ENCODE data around the gene CCSER1. TPM values are rescaled to one million over a fixed set of nuclear protein-coding genes. Genes with fewer than 3 reads are reported as not detected.

CCSER1 gene
- total RNA-seq, 1 donor: under 0.01 TPM

DNA sequence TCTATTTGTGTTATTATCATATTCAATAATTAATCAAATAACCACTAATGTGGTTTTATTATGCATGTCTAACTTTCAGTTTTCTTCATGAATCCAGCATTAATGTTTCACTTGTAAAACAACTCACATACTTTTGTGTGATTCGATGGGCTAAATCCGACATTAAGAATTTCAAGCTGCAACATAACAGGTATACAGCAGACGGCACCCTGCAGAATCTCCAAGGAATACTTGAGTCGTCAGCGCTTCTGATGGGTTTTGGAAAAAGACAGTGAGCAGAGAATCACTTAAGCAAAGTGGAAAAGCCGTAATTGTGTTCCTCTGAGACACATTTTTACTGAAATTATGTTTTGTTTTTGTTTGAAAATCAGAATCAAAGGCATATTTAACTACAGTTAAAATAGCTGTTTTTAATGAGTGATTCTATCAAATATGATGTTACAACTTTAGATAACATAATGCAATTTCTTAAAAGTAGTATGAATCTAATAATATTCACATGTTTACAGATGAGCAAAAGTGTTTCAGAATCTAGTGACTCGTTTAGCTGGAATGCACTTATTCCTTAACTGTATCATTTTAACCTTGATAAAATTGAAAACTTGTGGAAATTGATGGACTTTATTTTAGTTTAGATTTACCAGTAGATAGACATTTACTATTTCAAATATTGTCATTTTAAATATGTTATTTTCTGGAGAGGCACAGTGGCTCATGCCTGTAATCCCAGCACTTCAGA lies 514.8 kb downstream of the CCSER1 start:
- TF ChIP-seq, protein P1, sequence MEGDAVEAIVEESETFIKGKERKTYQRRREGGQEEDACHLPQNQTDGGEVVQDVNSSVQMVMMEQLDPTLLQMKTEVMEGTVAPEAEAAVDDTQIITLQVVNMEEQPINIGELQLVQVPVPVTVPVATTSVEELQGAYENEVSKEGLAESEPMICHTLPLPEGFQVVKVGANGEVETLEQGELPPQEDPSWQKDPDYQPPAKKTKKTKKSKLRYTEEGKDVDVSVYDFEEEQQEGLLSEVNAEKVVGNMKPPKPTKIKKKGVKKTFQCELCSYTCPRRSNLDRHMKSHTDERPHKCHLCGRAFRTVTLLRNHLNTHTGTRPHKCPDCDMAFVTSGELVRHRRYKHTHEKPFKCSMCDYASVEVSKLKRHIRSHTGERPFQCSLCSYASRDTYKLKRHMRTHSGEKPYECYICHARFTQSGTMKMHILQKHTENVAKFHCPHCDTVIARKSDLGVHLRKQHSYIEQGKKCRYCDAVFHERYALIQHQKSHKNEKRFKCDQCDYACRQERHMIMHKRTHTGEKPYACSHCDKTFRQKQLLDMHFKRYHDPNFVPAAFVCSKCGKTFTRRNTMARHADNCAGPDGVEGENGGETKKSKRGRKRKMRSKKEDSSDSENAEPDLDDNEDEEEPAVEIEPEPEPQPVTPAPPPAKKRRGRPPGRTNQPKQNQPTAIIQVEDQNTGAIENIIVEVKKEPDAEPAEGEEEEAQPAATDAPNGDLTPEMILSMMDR (IDR thresholded peaks at IDR 0.05; ENCODE audit: insufficient read depth, low read length): no peak
- no peak for DNase-seq (ENCODE audit: low read depth)
- no peak overlapping the region for H3K4me3 ChIP-seq (ENCODE audit: low read depth, low read length)

DNA sequence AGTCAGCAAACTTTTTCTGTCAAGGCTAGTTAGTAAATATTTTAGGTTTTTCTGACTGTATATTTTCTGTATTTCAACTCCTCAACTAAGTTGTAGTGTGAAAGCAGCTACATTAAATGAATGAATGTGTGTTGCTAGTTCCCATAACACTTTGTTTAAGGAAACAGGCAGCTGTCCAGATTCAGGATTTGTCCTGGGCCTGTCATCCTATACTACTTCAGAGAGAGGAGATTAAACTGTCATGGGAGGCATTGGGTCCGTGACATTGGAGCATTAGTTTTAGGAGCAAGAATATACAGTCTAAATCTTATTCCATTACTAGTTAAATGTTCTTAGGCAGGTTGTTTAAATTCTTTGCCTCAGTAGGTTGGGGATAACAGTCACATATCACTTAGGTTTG lies 516.0 kb downstream of the CCSER1 start:
- H3K4me3 ChIP-seq (ENCODE audit: low read depth, low read length): no peak overlapping the region
- TF ChIP-seq, protein P1 (IDR thresholded peaks at IDR 0.05; ENCODE audit: insufficient read depth, low read length): no peak

DNA sequence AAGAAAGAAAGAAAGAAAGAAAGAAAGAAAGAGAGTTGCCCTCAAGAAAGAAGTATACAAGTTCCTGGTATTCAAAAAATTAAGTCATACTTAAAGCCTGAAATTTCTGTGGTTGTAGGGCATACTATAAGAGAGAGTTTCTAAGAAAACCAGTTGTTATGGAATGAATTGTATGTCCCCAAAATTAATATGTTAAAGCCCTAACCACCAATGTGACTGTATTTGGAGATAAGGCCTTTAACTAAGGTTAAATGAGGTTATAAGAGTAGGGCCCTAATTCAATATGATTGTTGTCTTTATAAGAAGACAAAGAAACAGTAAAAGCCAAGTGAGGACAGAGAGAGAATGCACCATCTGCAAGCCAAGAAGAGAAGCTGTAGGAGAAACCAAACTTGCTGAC lies 521.1 kb downstream of the CCSER1 start:
- no peak overlapping the region for H3K4me3 ChIP-seq (ENCODE audit: low read depth, low read length)
- TF ChIP-seq, protein P1 (IDR thresholded peaks at IDR 0.05; ENCODE audit: insufficient read depth, low read length): no peak
- no peak for DNase-seq (ENCODE audit: low read depth)

More for the DNA sequence above, 516.0 kb downstream of the CCSER1 start:
- no peak for DNase-seq (ENCODE audit: low read depth)

DNA sequence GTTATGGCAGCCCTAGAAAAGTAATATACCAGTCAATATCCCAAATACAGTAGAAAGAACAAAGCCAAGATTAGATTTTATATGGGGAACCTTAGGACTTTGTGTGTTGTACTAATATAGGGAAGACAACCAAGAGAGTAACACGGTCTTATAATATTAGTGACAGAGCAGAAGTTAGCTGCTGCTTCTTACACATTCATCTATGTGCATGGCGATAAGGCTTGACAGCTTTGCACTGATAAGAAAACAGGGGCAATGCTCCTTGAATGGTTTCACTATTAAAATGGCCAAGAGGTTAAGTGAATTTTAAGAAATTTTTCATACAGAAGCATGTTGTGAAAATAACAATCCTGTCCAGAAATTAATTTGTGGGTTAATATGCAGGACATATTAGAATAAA lies 521.6 kb downstream of the CCSER1 start:
- TF ChIP-seq, protein P1 (IDR thresholded peaks at IDR 0.05; ENCODE audit: insufficient read depth, low read length): no peak
- H3K4me3 ChIP-seq (ENCODE audit: low read depth, low read length): no peak overlapping the region
- DNase-seq (ENCODE audit: low read depth): no peak

DNA sequence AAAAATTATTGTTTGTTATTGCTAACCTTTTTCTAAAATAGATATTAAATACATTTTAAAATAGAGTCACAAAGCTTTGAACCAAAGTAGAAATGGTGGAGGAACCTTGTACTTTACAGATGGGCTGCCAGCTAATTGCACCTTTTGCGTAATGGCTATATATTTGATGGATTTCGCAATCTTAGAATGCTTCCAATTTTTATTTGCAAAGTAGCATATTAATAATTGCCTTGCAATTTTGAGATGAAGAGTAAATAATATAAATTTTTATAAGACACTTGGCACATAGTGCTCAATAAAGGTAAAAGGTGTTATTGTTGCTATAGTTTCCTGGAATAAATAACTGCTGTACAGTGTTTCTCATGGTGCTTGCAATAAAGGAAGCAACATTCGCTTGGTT lies 533.5 kb downstream of the CCSER1 start:
- TF ChIP-seq, protein P1 (IDR thresholded peaks at IDR 0.05; ENCODE audit: insufficient read depth, low read length): no peak

DNA sequence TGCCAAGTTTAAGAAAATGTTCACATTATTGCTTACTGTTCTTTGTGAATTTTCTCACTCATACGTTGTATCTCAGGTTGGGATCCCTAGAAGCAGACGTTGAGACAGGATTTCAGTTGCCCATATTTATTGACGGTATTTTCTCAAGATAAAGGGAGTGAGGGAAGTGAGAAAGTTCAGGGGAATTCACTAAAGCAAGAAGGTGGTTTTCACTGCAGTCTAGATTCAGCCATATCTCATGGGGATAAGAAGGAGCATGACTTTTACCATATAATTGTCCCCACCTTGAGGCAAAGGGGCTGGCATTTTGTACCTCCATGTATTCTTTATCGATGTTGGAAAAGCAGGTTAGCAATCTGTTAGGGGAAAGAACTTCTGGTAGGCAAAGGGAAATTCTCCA lies 543.0 kb downstream of the CCSER1 start:
- H3K4me3 ChIP-seq (ENCODE audit: low read depth, low read length): no peak overlapping the region
- TF ChIP-seq, protein P1 (IDR thresholded peaks at IDR 0.05; ENCODE audit: insufficient read depth, low read length): no peak
- DNase-seq (ENCODE audit: low read depth): no peak

More for the DNA sequence above, 533.5 kb downstream of the CCSER1 start:
- DNase-seq (ENCODE audit: low read depth): no peak
- no peak overlapping the region for H3K4me3 ChIP-seq (ENCODE audit: low read depth, low read length)

DNA sequence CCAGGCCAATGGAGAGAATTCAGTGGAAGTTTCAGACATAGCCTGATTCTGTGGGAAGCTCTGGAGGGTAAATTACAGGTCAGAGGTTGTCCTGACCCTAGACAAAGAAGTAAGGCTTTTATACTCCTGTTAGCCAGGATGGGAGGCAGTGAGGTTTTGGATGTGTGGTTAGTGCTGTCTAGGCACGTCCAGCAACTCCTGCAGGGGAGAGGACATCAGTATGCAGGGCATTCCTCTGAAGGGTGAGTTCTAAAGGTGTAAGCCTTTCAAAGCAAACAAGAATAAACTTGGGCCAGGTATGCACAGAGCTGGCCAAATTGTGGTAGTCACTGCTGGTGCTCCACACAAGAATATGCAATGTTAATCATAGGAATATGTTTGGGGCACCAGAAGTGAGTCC lies 562.5 kb downstream of the CCSER1 start:
- no peak for DNase-seq (ENCODE audit: low read depth)
- TF ChIP-seq, protein P1 (IDR thresholded peaks at IDR 0.05; ENCODE audit: insufficient read depth, low read length): no peak
- no peak overlapping the region for H3K4me3 ChIP-seq (ENCODE audit: low read depth, low read length)

Measured in fibroblast of the aortic adventitia (primary cell).